HG03025 (cell line): ENCODE measurements around the gene ADAR.
A peak's percentile ranks its signal among the peaks of the same experiment; 100 is the strongest.
"Not testable (repeated sequence)": the region's sequence is repeated elsewhere in the genome, so short reads cannot be mapped to it uniquely, and the experiment has no call there.

Experiments
- ATAC-seq: cut with Tn5 transposase; IDR thresholded peaks from one replicate; pipeline ENCODE4 v1.9.1; 2021; ENCODE audit warnings: mild to moderate bottlenecking, moderate library complexity; ENCODE audit not compliant: unreplicated experiment, low FRiP score

The ADAR gene, protein sequence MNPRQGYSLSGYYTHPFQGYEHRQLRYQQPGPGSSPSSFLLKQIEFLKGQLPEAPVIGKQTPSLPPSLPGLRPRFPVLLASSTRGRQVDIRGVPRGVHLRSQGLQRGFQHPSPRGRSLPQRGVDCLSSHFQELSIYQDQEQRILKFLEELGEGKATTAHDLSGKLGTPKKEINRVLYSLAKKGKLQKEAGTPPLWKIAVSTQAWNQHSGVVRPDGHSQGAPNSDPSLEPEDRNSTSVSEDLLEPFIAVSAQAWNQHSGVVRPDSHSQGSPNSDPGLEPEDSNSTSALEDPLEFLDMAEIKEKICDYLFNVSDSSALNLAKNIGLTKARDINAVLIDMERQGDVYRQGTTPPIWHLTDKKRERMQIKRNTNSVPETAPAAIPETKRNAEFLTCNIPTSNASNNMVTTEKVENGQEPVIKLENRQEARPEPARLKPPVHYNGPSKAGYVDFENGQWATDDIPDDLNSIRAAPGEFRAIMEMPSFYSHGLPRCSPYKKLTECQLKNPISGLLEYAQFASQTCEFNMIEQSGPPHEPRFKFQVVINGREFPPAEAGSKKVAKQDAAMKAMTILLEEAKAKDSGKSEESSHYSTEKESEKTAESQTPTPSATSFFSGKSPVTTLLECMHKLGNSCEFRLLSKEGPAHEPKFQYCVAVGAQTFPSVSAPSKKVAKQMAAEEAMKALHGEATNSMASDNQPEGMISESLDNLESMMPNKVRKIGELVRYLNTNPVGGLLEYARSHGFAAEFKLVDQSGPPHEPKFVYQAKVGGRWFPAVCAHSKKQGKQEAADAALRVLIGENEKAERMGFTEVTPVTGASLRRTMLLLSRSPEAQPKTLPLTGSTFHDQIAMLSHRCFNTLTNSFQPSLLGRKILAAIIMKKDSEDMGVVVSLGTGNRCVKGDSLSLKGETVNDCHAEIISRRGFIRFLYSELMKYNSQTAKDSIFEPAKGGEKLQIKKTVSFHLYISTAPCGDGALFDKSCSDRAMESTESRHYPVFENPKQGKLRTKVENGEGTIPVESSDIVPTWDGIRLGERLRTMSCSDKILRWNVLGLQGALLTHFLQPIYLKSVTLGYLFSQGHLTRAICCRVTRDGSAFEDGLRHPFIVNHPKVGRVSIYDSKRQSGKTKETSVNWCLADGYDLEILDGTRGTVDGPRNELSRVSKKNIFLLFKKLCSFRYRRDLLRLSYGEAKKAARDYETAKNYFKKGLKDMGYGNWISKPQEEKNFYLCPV

DNA sequence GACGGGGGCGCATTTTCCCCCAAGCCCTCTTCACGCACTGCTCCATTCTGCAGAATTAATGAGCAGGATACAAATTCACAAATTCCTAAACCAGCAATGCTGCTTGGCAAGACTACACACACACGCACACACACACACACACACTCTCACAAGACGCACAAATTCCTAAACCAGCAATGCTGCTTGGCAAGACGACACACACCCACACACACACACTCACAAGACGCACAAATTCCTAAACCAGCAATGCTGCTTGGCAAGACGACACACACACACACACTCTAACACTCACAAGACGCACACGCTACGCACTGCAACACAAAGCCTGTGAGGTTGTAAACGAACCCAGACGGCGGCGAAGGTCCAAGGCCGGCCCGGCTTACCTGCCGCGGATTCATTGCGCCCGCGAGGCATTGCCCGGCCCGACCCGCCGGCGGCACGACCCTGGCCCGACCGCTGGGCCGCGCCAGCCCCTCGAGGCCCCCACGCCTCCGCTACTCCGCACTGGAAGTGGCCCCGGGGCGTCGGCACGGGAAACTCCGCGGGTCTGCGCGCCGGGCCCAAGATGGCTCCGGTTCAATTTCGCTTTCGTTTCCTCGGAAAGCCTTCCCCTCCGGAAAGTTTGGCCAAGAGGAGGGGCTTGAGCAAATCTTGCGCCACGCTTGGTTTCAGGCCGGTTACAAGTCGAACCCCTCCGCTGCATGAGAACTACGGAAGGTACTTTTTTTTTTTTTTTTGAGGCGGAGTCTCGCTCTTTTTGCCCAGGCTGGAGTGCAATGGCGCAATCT, at the start of gene ADAR:
Gene ADAR (minus strand): TSS at position 578 of the 788 bp plus-strand sequence. CDS start 180 bp downstream, at position 398.
- ATAC-seq = peak; percentile 51

DNA sequence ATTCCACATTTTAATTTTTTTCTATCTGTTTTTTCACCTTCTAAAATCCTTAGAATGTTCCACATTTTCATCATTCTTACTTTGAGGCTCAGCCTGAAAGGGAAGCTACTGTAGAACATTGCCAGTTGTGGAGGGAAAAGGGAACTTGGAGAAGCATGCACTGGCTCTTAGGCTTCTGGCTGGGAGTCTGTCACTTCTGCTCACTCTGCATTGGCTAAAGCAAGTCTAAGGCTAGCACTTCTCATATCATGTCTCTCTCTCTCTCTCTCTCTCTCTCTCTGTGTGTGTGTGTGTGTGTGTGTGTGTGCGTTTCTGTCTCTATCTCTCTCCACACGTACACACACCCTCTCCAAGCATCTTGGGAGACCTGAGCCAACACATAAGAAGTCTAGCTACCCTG, 49.6 kb upstream of the ADAR start:
- ATAC-seq = no peak

DNA sequence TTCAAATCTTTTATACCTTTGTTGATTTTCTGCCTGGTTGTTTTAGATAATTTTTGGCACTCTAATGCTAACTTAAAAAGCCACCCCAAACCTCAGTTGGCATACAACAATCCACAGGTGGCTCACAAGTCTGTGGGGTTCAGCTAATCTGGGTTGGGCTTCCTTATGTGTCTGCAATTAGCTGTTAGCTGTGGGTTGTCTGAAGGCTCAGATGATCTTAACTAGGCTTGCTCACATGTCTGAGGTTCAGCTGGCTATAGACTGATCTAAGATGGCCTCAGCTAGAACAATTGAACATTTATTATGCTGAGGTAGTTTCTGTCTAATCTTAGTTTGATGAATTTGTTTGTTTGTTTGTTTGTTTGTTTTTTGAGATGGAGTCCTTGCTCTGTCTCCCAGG, 44.9 kb upstream of the ADAR start:
- ATAC-seq = no peak

DNA sequence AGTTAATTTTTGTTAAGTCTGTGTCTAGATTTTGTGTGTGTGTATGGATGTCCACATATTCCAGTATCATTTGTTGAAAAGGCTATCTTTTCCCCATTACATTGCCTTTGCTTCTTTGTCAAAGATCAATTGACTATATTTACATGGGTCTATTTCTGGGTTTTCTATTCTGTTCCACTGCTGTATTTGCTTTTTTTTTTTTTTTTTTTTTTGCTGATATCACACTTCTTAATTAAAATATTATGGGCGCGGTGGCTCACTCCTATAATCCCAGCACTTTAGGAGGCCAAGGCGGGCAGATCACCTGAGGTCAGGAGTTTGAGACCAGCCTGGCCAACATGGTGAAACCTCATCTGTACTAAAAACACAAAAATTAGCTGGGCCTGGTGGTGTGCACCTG, 36.7 kb upstream of the ADAR start:
- not testable (repeated sequence) for ATAC-seq

DNA sequence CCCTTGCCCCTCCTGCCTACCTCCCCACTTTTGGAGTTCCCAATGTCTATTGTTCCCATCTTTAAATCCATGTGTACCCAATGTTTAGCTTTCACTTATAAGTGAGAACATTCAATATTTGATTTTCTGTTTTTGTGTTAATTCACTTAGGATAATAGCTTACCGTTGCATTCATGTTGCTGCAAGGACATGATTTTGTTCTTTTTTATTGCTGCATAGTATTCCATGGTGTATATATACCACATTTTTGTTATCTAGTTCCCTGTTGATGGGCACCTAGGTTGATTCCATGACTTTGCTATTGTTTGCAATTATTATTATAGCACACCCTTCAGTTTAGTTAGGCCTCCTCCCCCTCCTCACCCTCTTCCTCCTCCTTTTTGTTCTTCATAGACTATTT, 33.5 kb upstream of the ADAR start:
- ATAC-seq = no peak

DNA sequence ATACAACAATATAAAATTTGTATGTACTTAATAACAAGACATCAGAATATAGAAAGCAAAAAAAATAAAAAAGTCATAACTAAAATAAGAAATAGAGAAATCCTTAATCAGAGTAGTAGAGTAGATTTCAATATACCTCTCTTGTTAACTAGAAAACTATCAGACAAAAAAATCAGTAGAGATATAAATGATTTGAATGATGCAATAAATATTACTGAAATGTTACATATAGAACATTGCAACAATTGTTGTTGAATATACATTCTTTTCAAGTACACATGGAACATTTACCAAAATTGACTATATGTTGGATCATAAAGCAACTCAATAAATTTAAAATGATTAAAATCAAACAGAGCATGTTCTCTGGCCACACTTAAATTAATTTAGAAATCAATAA, 31.9 kb upstream of the ADAR start:
- ATAC-seq = no peak

DNA sequence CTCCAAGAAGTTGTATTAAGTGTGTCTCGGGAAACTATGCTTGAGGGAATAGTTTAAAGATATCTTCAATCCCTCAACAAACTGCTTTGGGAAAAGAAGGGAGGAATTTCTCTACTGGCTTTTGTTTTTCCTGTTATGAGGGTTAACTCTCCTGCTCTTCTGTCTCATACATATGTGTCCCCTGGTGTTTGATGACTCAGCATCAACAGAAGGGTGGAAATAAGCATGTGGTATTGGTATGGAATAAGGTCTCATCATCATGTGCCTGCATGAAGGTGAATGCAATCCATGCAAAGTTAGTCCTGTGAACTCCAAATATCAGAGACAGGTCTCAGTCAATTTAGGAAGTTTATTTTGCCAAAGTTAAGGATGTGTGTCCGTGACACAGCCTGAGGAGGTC, 27.2 kb upstream of the ADAR start:
- ATAC-seq = no peak

DNA sequence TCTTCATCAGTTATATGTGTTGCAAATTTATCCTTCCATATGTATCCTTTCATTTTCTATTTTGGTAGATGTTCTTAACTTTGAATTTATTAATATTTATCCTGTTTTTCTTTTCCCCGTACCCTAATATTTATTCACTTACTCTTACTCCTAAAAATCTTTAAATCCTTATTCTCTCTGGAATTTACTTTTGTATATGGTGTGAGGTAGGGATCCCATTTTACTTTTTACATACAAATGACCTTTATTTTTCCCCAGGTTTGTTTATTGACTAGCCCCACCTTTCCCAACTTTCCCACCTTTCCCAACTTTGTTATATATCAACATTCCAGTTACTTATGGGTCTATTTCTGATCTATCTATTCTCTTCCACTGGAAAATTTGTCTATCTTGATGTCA, 21.7 kb upstream of the ADAR start:
- no peak for ATAC-seq

DNA sequence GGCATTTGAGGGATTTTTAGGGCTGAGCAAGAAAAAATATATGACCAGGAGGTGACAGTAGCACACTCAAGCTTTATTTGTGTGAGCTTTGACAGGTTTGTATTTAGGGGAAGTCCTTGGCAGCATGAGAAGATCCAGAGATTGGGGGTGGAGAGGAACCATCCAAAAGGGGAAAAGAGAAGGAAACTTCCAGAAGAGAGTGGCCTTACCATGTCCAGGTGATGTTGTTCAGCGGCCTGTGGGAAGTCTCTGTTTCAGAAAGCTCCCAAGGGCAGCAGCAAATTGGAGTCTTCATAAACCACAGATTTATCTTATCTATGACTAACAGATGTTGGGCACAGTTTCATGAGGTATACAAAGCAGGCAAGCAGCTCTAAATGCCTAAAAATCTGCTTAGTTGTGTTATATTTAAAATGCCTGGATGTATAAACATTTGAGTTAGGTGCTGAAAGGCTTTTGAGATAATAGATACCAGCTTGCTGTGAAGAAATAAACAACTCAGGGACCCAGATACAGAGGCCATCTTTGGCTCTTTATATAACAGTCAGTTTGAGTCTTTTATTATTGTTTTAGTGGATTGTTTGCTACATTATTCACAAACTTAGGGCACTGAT, 21.2 kb upstream of the ADAR start:
- no peak for ATAC-seq

DNA sequence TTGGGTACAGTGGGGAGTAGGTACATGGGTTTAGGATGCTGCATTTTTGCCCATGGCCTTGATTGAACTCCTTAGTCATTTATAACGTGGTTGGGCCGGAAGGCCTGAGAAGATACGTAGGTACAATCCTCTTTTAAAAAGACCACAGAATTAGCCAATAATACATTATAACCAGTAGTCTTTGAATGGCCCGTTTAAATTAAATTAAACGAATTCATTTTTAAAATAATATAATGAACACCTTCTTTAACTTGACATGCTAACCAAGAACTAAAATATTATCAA, 20.1 kb upstream of the ADAR start:
- no peak for ATAC-seq

DNA sequence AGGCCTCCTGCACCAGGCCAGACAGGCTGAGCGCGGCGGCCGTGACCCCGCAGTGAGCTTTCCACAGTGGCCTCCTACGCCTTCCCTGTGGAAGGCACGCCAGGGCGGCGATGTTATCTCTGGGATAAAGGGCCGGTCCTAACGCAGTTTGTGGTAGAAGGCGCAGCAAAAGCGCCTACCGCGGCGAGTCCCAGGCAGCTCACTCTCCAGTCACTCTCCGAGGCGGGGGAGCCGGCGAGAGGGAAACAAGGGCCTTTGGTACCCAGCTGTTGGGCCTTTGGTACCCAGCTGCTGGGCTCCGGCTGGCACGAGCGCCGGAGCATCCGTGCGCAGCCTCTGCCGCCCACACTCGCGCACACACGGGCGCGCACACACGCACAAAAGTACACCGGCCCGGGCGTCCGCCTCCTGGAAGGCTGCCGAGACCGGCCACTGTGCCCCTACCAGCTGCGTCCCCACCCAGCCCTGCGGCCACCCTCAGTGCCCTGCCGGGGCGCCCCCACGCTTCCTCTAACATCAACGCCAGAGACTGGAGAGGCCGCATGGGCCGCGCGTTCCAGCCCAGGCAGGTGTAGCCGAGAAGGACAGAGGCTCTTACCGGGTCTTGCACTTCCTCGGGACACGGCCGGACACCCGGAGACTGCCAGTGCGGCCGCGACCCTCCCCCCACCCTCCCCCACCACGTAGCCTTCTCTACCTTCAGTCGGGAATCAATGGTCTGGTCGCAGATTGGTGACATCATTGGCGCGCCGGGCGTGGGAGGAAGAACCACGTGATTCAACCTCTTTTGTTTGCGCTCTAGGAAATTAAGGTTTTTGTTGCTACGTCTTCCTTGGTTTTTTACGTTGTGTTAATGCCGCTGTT, 19.5 kb upstream of the ADAR start:
- peak; percentile 52 for ATAC-seq

DNA sequence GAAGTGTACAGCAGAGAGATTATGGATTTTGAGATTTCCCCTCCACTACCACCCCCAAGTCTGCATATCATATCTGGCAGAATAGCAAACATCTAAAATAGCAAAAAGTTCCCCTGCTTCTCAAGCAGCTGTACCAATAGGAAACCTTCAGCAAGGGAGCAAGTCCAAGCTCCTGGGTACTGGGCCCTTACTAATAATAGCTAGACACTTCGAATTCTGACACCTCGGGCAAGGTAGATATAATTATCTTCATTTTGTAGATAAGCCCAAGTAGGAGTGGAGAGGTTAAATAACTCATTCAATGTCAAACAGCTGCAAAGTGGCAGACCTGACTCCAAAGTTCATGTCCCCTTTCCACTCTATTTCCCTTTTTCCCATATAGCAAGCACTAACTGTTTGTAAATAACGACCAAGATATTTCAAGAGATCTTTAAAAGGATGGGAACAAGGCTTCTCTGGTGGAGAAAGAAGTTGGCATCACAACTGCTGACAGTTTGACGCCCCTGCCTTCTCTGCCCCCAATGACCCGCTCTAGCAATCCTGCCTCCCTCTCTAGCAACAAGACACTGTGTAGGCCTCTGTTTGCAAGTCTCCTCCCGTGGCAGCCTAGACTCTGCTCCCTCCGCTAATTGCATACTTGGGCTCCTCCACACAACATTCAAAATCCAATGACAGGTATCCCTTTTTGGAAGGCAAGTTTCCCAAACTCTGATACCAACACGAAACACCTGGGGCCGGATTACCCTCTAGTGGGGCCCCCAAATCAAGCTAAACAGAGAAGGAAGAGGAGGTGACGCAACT, 18.7 kb upstream of the ADAR start:
- no peak for ATAC-seq

DNA sequence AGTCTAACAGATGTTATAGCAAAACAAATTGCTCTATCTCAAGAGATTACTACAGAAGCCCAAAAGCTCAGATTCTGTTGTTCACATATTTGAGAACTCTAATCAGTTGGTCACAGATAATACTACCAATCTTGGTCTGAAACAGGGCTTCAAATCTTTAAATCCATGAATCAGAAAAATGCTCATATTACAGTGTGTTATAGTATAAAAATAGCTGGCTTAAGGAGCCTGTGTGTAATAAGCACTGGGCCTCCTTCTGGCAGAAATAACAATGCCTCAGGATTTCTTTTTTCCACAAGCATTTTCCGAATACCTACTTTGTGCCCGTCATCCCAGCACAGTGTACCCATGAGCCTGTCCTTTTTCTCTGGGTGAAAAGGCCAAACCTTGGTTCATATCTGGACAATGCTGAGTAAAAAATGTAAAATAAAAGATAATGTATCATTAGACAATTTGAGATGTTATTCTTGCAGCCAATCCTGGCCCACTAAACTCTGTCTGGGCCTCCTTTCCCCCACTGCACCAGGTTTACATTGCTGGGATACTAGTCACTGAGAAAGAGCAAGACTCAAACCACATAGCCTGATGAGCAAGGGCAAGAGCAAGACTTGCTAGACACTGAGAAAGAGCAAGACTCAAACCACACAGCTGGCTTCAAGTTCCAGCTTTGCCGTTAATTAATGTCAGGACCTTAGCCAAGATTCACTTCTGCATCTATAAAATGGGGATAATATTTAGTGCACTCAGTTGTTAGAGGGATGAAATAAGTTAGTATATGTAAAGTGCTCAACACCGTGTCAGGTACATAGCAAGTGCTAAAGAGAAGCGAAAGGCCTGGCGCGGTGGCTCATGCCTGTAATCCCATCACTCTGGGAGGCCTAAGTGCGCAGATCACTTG, 17.0 kb upstream of the ADAR start:
- no peak for ATAC-seq

DNA sequence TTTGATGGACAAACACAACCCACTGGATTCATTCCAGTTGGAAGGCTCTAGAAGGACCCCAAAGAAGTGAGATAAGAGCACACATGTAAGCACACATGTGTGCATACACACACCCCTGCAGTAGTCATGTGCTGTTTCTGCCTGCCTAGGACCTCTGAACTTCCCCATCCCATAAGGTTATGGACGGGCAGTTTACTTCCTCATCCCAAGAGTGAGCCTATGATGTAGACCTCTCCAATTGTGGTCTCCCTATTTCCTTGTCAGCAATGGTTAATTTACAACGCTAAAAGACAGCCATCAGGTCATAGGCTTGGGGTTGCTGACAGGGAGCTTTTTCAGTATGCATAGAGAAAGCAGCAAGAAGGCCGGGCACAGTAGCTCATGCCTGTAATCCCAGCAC, 15.4 kb upstream of the ADAR start:
- ATAC-seq = no peak

DNA sequence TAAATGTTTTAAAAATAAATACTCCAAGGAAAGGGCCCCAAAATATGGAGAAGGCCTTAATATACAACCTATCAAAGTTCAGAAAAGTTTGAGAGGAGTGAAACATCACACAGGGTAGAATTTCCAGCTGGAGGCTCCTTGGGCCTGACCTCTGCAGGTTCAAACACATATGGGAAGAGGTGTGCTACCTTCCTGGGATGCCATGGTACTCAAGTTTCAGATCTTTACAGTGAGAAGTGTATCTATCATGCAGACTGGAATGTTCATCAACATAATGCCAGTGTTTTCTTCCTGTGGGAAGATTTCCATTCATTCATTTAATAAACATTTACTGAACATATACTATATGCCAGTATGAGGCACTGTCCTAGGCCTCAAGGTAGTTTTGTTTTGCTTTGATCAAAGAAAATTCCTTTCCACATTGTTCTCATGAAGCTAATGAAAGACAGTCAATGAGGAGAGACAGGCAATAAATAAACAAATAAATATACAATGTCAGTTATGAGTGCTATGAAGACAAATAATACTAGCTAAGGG, 14.6 kb upstream of the ADAR start:
- no peak for ATAC-seq

DNA sequence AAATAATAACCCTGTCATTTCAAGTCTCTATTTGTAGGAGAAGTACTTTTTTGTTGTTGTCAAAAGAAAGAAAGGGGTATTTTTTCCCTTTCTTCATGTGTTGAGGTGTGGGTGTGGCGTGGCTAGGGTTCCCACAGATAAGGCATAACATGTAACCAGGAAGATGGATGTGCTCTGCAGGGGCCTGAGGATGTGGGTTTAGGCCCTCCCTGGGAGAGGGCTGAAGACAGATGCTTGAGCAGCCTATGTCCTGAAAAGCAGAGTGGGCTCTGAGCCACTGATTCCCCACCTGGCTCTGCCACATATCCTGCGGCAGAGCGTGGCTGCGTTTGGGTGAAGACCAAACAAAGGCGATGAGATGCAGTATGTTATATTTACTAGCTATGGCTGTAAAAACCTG, 13.9 kb upstream of the ADAR start:
- ATAC-seq = no peak

DNA sequence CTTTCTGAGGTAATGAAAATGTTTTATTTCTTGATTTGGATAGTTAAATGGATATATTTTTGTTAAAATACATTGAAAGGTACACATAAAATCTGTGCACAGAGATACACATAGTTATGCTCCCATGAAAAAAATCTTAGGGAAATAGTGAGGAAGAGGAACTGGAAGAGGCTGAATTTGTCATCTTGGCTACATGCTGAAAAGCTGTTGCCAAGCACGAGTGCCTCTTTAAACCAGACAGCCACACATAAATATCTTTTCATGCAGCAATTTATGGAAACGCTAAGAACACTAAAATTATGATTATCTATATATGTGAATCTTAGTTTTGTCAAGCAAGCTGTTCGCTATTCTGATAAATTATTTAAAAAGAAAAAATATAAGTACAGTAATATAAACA, 12.8 kb upstream of the ADAR start:
- no peak for ATAC-seq
